ENCODE data around the gene C16orf96.

C16orf96 gene

DNA sequence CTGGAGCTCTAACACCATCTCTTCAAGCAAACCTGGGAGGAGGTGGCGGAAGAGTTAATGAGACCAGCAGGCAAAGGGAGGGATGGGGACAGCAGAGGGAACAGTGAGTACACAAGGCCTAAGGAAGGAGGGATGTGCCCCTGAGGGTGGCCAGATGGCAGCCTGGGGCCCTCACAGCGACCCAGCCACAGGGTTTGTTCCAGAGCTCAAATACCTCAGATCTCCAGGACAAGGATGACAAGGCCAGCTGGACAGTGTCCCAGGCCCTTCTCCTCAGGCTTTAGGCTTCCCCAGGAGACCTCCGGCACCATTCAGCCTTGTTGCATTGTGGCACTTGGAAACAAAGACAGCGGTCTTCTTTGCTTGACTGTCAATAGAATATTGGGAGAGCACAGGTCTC is 32.5 kb upstream of the C16orf96 start:
- TF ChIP-seq, protein P1, sequence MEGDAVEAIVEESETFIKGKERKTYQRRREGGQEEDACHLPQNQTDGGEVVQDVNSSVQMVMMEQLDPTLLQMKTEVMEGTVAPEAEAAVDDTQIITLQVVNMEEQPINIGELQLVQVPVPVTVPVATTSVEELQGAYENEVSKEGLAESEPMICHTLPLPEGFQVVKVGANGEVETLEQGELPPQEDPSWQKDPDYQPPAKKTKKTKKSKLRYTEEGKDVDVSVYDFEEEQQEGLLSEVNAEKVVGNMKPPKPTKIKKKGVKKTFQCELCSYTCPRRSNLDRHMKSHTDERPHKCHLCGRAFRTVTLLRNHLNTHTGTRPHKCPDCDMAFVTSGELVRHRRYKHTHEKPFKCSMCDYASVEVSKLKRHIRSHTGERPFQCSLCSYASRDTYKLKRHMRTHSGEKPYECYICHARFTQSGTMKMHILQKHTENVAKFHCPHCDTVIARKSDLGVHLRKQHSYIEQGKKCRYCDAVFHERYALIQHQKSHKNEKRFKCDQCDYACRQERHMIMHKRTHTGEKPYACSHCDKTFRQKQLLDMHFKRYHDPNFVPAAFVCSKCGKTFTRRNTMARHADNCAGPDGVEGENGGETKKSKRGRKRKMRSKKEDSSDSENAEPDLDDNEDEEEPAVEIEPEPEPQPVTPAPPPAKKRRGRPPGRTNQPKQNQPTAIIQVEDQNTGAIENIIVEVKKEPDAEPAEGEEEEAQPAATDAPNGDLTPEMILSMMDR (IDR thresholded peaks at IDR 0.05; ENCODE audit: poor library complexity, severe bottlenecking): no peak
- no peaks in the 10 kb centered on the region for H3K27me3 ChIP-seq (ENCODE audit: insufficient read depth, poor library complexity, severe bottlenecking)
- H3K36me3 ChIP-seq (ENCODE audit: low read depth): no peaks in the 10 kb centered on the region; the same call in 1 of the 2 replicates
- no peaks in the 10 kb centered on the region for H3K4me1 ChIP-seq (ENCODE audit: insufficient read depth, poor library complexity, severe bottlenecking)
- ATAC-seq (ENCODE audit: low read depth) (no peak), DNase-seq (ENCODE audit: low spot score) (no peak)
- no peak overlapping the region for H3K4me3 ChIP-seq (ENCODE audit: severe bottlenecking)
- no peak overlapping the region for H3K27ac ChIP-seq (ENCODE audit: poor library complexity, severe bottlenecking)
- H3K9me3 ChIP-seq (ENCODE audit: severe bottlenecking): no peaks in the 10 kb centered on the region

DNA sequence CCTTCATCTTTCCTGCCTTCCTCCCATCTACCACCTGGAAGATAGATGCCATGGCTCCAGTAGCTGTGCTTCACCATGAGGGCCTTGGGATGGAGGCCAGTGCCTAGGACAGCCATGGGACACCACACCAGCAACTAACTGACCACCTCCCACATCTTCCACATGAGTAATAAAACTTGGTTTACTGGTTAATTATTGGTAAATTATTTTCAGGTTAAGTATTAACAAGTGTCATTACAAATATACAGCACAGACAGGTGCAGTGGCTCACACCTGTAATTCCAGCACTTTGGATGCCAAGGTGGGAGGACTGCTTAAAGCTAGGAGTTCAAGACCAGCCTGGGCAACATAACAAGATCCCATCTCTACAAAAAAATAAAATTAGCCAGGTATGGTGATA is 31.6 kb upstream of the C16orf96 start:
- Histone ChIP-seq H3K27ac (ENCODE audit: poor library complexity, severe bottlenecking) (no peak overlapping the region), H3K27me3 (ENCODE audit: insufficient read depth, poor library complexity, severe bottlenecking) (no peaks in the 10 kb centered on the region), H3K4me1 (ENCODE audit: insufficient read depth, poor library complexity, severe bottlenecking) (no peaks in the 10 kb centered on the region), H3K36me3 (ENCODE audit: low read depth) (no peaks in the 10 kb centered on the region; the same call in 1 of the 2 replicates), H3K9me3 (ENCODE audit: severe bottlenecking) (no peaks in the 10 kb centered on the region), H3K4me3 (ENCODE audit: severe bottlenecking) (no peak overlapping the region)
- DNase-seq (ENCODE audit: low spot score) (no peak), ATAC-seq (ENCODE audit: low read depth) (no peak)
- TF ChIP-seq, protein P1 (IDR thresholded peaks at IDR 0.05; ENCODE audit: poor library complexity, severe bottlenecking): no peak

DNA sequence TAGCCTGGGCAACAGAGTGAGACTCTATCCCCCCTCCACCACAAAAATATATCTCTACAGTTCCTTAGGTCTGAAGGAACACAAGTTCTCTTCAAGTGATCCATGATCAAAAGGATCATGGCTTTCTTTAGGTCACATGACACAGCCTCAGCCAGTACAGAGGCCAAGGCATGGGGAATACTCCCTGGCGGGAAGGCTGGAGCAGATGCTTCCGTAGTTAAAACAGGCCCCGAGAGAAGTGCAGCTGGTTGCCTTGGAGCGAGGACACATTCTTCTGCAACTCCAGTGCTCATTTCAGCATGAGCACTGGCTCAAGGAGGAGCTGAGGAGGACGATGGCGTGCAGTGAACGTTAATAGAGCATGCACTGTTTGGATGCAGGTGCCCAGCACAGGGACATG is 31.1 kb upstream of the C16orf96 start:
- no peak for DNase-seq (ENCODE audit: low spot score)
- TF ChIP-seq, protein P1 (IDR thresholded peaks at IDR 0.05; ENCODE audit: poor library complexity, severe bottlenecking): no peak
- H3K27ac ChIP-seq (ENCODE audit: poor library complexity, severe bottlenecking): no peak overlapping the region
- H3K9me3 ChIP-seq (ENCODE audit: severe bottlenecking): no peaks in the 10 kb centered on the region
- H3K27me3 ChIP-seq (ENCODE audit: insufficient read depth, poor library complexity, severe bottlenecking): no peaks in the 10 kb centered on the region
- H3K4me1 ChIP-seq (ENCODE audit: insufficient read depth, poor library complexity, severe bottlenecking): no peaks in the 10 kb centered on the region
- ATAC-seq (ENCODE audit: low read depth): no peak
- H3K36me3 ChIP-seq (ENCODE audit: low read depth): no peaks in the 10 kb centered on the region; the same call in 1 of the 2 replicates
- H3K4me3 ChIP-seq (ENCODE audit: severe bottlenecking): no peak overlapping the region

DNA sequence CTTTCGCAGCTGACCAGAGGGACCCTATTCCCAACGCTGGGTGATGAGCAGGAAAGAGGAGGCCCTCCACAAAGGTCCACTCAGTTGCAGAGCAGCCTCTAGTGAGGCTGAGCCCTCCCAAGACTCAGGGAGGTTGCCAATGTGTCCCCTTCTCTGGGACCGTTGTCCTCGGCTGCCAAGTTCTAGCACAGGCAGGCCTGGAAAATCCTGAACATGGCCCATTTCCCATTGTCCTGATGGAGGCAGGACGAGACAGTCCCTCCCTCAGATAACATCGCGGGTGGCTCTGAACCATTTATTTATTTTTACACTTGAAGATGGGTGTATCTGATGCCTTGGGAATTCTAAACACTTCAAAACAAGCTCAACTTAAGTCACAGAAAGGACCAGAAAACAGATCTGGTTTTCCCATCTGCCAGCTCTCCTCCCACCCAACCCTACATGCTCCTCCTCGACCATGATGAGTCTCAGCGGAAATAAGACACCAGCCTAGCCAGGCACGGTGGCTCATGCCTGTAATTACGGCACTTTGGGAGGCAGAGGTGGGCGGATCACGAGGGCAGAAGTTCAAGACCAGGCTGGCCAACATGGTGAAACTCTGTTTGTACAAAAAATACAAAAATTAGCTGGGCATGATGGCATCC is 30.4 kb upstream of the C16orf96 start:
- Histone ChIP-seq H3K36me3 (ENCODE audit: low read depth) (no peaks in the 10 kb centered on the region; the same call in 1 of the 2 replicates), H3K9me3 (ENCODE audit: severe bottlenecking) (no peaks in the 10 kb centered on the region), H3K4me1 (ENCODE audit: insufficient read depth, poor library complexity, severe bottlenecking) (no peaks in the 10 kb centered on the region), H3K27ac (ENCODE audit: poor library complexity, severe bottlenecking) (no peak overlapping the region), H3K4me3 (ENCODE audit: severe bottlenecking) (no peak overlapping the region), H3K27me3 (ENCODE audit: insufficient read depth, poor library complexity, severe bottlenecking) (no peaks in the 10 kb centered on the region)
- DNase-seq (ENCODE audit: low spot score): no peak
- TF ChIP-seq, protein P1 (IDR thresholded peaks at IDR 0.05; ENCODE audit: poor library complexity, severe bottlenecking): no peak
- no peak for ATAC-seq (ENCODE audit: low read depth)
